Measurements from ENCODE around the gene SESTD1.

DNA sequence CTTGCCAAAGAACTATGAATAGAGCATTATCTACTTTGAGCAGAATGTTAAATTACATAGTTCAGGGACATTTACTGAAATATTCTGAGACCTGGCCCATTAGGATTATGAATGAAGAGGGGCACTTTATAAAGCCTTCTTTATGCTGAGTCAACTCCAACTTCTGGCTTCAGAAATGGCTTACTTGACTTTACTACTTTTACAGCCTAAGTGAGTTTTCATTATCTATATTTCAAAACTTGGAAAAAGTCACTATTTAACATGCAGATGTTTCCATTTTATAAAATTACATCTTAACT, 37.7 kb downstream of the SESTD1 start:
- TF ChIP-seq, protein P1, sequence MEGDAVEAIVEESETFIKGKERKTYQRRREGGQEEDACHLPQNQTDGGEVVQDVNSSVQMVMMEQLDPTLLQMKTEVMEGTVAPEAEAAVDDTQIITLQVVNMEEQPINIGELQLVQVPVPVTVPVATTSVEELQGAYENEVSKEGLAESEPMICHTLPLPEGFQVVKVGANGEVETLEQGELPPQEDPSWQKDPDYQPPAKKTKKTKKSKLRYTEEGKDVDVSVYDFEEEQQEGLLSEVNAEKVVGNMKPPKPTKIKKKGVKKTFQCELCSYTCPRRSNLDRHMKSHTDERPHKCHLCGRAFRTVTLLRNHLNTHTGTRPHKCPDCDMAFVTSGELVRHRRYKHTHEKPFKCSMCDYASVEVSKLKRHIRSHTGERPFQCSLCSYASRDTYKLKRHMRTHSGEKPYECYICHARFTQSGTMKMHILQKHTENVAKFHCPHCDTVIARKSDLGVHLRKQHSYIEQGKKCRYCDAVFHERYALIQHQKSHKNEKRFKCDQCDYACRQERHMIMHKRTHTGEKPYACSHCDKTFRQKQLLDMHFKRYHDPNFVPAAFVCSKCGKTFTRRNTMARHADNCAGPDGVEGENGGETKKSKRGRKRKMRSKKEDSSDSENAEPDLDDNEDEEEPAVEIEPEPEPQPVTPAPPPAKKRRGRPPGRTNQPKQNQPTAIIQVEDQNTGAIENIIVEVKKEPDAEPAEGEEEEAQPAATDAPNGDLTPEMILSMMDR (IDR thresholded peaks at IDR 0.05; ENCODE audit: poor library complexity, severe bottlenecking): no peak
- TF ChIP-seq EZH2 (IDR thresholded peaks at IDR 0.05; ENCODE audit: borderline replicate concordance, insufficient read depth, low read length, poor library complexity, severe bottlenecking): no peak

Data from neural cell (in vitro differentiated cells).